Fibroblast of lung (primary cell): ENCODE measurements around the gene CELF3. TPM values are rescaled to one million over a fixed set of nuclear protein-coding genes. Genes with fewer than 3 reads are reported as not detected.

ENCODE experiments used
- DNase-seq, 2 donors: peaks; one replicate each; pipeline versions ENCODE4 v3.0.0 to v3.0.0-alpha.2; 2010; ENCODE audit warnings: low read depth in 2 of 2
- H2AFZ ChIP-seq: 2 replicates; pipeline ENCODE4 v1.5.1; 2012; ENCODE audit warnings: low read length, control low read depth, inconsistent platforms
- H3K27ac ChIP-seq: 2 replicates; pipeline ENCODE4 v1.5.1; 2011; ENCODE audit warnings: low read length, control low read depth; ENCODE audit not compliant: insufficient read depth
- H3K27me3 ChIP-seq: 2 replicates; pipeline ENCODE4 v1.5.1; 2011; ENCODE audit warnings: mild to moderate bottlenecking, low read length; ENCODE audit not compliant: control insufficient read depth, insufficient read depth
- H3K36me3 ChIP-seq: 2 replicates; pipeline ENCODE4 v1.5.1; 2011; ENCODE audit warnings: low read length; ENCODE audit not compliant: control insufficient read depth, insufficient read depth
- H3K4me1 ChIP-seq: 2 replicates; pipeline ENCODE4 v1.5.1; 2011; ENCODE audit warnings: low read length; ENCODE audit not compliant: control insufficient read depth, insufficient read depth; ENCODE audit errors: extremely low read depth
- H3K4me2 ChIP-seq: 2 replicates; pipeline ENCODE4 v1.5.1; 2011; ENCODE audit warnings: low read length, control low read depth; ENCODE audit not compliant: insufficient read depth; ENCODE audit errors: extremely low read depth
- H3K4me3 ChIP-seq, 4 experiments: fragments of 200-600 bp in 1 of 4; sonication (generic) in 1 of 4; replicated peaks in 1 of 4; 2 replicates each; pipeline ENCODE4 v1.5.1; 2011 to 2016; ENCODE audit warnings: low read length in 4 of 4, low read depth in 3 of 4, mild to moderate bottlenecking in 3 of 4, control low read depth in 2 of 4, inconsistent platforms in 1 of 4, mixed read lengths in 1 of 4; ENCODE audit not compliant: insufficient read depth in 1 of 4; ENCODE audit errors: control extremely low read depth in 1 of 4
- H3K79me2 ChIP-seq: 2 replicates; pipeline ENCODE4 v1.5.1; 2012; ENCODE audit warnings: mild to moderate bottlenecking, low read length, inconsistent platforms; ENCODE audit not compliant: control insufficient read depth, insufficient read depth
- H3K9ac ChIP-seq: 2 replicates; pipeline ENCODE4 v1.5.1; 2011; ENCODE audit warnings: mild to moderate bottlenecking, low read length, control low read depth; ENCODE audit not compliant: insufficient read depth
- H3K9me3 ChIP-seq: 2 replicates; pipeline ENCODE4 v1.5.1; 2012; ENCODE audit warnings: low read depth, low read length; ENCODE audit not compliant: control insufficient read depth, insufficient read depth
- H4K20me1 ChIP-seq: 2 replicates; pipeline ENCODE4 v1.5.1; 2011; ENCODE audit warnings: low read length; ENCODE audit not compliant: control insufficient read depth, insufficient read depth; ENCODE audit errors: extremely low read depth
- EZH2 ChIP-seq: IDR thresholded peaks from 2 replicates; pipeline ENCODE4 v1.5.1; 2012; ENCODE audit warnings: low read length, control low read depth, mild to moderate bottlenecking; ENCODE audit errors: missing control alignments
- polyA plus RNA-seq, 2 donors: library from polyadenylated mRNA; depleted of rRNA in 1 of 2; stranded (reverse) in 1 of 2; unstranded in 1 of 2; fragments of >200 nt; gene quantifications; 2 replicates each; pipeline ENCODE4 v1.2.1, GENCODE V29; 2011 to 2012; ENCODE audit warnings: missing spikeins in 1 of 2
- total RNA-seq: library from RNA; depleted of rRNA; stranded (reverse); fragments of >200 nt; gene quantifications from 2 replicates; pipeline ENCODE4 v1.2.1, GENCODE V29; 2014
- TF ChIP-seq, protein P1 (sequence below), 2 donors: IDR thresholded peaks in 1 of 2; conservative IDR thresholded peaks in 1 of 2; 1 replicate in 1 of 2; 2 replicates in 1 of 2; pipeline ENCODE4 v1.5.1; 2011 to 2012; ENCODE audit warnings: low read length in 2 of 2, control low read depth in 1 of 2, inconsistent platforms in 1 of 2, low read depth in 1 of 2, mild to moderate bottlenecking in 1 of 2

Gene CELF3
- total and polyA plus RNA-seq, 2 donors (not counting 1 experiment from before 2014, with no cell fraction given), result not detected

GRCh38 chr1:151760597-151761385, 44.2 kb upstream of the CELF3 start:
- Histone ChIP-seq H3K4me3 (no peak overlapping the region), H3K4me1 (peaks cover 3% of the 10 kb centered on the region), H2AFZ (no peak overlapping the region), H3K79me2 (no peaks in the 10 kb centered on the region), H4K20me1 (no peaks in the 10 kb centered on the region), H3K27ac (no peak overlapping the region), H3K27me3 (no peaks in the 10 kb centered on the region), H3K36me3 (peaks cover 4% of the 10 kb centered on the region), H3K9ac (no peak overlapping the region), H3K9me3 (no peaks in the 10 kb centered on the region), H3K4me2 (no peak overlapping the region)
- TF ChIP-seq, protein P1, sequence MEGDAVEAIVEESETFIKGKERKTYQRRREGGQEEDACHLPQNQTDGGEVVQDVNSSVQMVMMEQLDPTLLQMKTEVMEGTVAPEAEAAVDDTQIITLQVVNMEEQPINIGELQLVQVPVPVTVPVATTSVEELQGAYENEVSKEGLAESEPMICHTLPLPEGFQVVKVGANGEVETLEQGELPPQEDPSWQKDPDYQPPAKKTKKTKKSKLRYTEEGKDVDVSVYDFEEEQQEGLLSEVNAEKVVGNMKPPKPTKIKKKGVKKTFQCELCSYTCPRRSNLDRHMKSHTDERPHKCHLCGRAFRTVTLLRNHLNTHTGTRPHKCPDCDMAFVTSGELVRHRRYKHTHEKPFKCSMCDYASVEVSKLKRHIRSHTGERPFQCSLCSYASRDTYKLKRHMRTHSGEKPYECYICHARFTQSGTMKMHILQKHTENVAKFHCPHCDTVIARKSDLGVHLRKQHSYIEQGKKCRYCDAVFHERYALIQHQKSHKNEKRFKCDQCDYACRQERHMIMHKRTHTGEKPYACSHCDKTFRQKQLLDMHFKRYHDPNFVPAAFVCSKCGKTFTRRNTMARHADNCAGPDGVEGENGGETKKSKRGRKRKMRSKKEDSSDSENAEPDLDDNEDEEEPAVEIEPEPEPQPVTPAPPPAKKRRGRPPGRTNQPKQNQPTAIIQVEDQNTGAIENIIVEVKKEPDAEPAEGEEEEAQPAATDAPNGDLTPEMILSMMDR (conservative IDR thresholded peaks at IDR 0.05 in 1 of 2, IDR thresholded peaks at IDR 0.05 in 1 of 2; ENCODE audit: low read depth in 1 of 2, low read length in 2 of 2), result no peak
- TF ChIP-seq EZH2, result no peak
- peak in 1 of 2 donors; percentile 41 for DNase-seq

GRCh38 chr1:151759241-151759640, 42.6 kb upstream of the CELF3 start:
- Histone ChIP-seq H4K20me1 (no peaks in the 10 kb centered on the region), H3K4me3 (no peak overlapping the region), H3K4me1 (peaks cover 3% of the 10 kb centered on the region), H3K79me2 (no peaks in the 10 kb centered on the region), H3K27me3 (no peaks in the 10 kb centered on the region), H3K4me2 (no peak overlapping the region), H2AFZ (no peak overlapping the region), H3K27ac (no peak overlapping the region), H3K9ac (no peak overlapping the region), H3K36me3 (peaks cover 4% of the 10 kb centered on the region), H3K9me3 (no peaks in the 10 kb centered on the region)
- TF ChIP-seq EZH2, result no peak
- TF ChIP-seq, protein P1 (conservative IDR thresholded peaks at IDR 0.05 in 1 of 2, IDR thresholded peaks at IDR 0.05 in 1 of 2; ENCODE audit: low read depth in 1 of 2, low read length in 2 of 2), result no peak
- peak in 1 of 2 donors; percentile 2 for DNase-seq

GRCh38 chr1:151756291-151756690, 39.7 kb upstream of the CELF3 start:
- H3K4me3 ChIP-seq, result no peak overlapping the region
- H3K9ac ChIP-seq, result no peak overlapping the region
- H3K27me3 ChIP-seq, result no peaks in the 10 kb centered on the region
- no peaks in the 10 kb centered on the region for H3K79me2 ChIP-seq
- no peak overlapping the region for H3K27ac ChIP-seq
- H2AFZ ChIP-seq, result no peak overlapping the region
- H3K9me3 ChIP-seq, result no peaks in the 10 kb centered on the region
- H4K20me1 ChIP-seq, result no peaks in the 10 kb centered on the region
- H3K4me1 ChIP-seq, result peaks cover 3% of the 10 kb centered on the region
- TF ChIP-seq, protein P1 (conservative IDR thresholded peaks at IDR 0.05 in 1 of 2, IDR thresholded peaks at IDR 0.05 in 1 of 2; ENCODE audit: low read depth in 1 of 2, low read length in 2 of 2), result no peak
- TF ChIP-seq EZH2, result no peak
- H3K4me2 ChIP-seq, result no peak overlapping the region
- DNase-seq, result peak; percentile 5 to 31
- H3K36me3 ChIP-seq, result peaks cover 4% of the 10 kb centered on the region
